HepG2 (cell line): ENCODE results near the gene BTBD17. TPM values are rescaled to one million over a fixed set of nuclear protein-coding genes. Genes with fewer than 3 reads are reported as not detected.
A peak's percentile ranks its signal among the peaks of the same experiment; 100 is the strongest.

ENCODE experiments used
- ATRX ChIP-seq: sonication (generic); formaldehyde crosslinking; IDR thresholded peaks from 2 replicates; pipeline ENCODE4 v1.4.0; 2020; ENCODE audit warnings: missing genetic modification reagents, borderline replicate concordance
- HMG20A ChIP-seq: IDR thresholded peaks from 2 replicates; pipeline ENCODE4 v1.6.1; 2016; ENCODE audit warnings: borderline replicate concordance
- KLF12 ChIP-seq: sonication (generic); formaldehyde crosslinking; IDR thresholded peaks from 2 replicates; pipeline ENCODE4 v1.4.0; 2020; ENCODE audit warnings: missing genetic modification reagents, borderline replicate concordance
- MIXL1 ChIP-seq: IDR thresholded peaks from 2 replicates; pipeline ENCODE4 v1.6.1; 2016
- MTA3 ChIP-seq: sonication (generic); formaldehyde crosslinking; IDR thresholded peaks from 2 replicates; pipeline ENCODE4 v1.4.0; 2020; ENCODE audit warnings: missing genetic modification reagents
- RBFOX2 ChIP-seq: fragments of 200-400 bp; formaldehyde crosslinking; IDR thresholded peaks from 2 replicates; pipeline ENCODE4 v1.6.1; 2017; ENCODE audit warnings: low read depth, mild to moderate bottlenecking, low read length
- RBM22 ChIP-seq: fragments of 200-400 bp; formaldehyde crosslinking; optimal IDR thresholded peaks from 2 replicates; pipeline ENCODE3; 2017; ENCODE audit warnings: mild to moderate bottlenecking, low read length, moderate library complexity
- RERE ChIP-seq: IDR thresholded peaks from 2 replicates; pipeline ENCODE4 v1.6.1; 2016; ENCODE audit warnings: low read depth, missing genetic modification reagents, missing compliant biosample characterization
- RXRA ChIP-seq: sonication (generic); formaldehyde crosslinking; IDR thresholded peaks from 2 replicates; pipeline ENCODE4 v1.5.1; 2020; ENCODE audit warnings: missing genetic modification reagents
- SAFB2 ChIP-seq: sonication (generic); formaldehyde crosslinking; IDR thresholded peaks from 2 replicates; pipeline ENCODE4 v1.5.1; 2020; ENCODE audit warnings: missing genetic modification reagents, low read depth, mild to moderate bottlenecking, borderline replicate concordance
- THYN1 ChIP-seq: sonication (generic); formaldehyde crosslinking; IDR thresholded peaks from 2 replicates; pipeline ENCODE4 v1.8.1; 2023; ENCODE audit warnings: low read depth, mild to moderate bottlenecking, moderate library complexity, missing genetic modification reagents, borderline replicate concordance
- TOE1 ChIP-seq: sonication (generic); formaldehyde crosslinking; IDR thresholded peaks from 2 replicates; pipeline ENCODE4 v1.4.0; 2020; ENCODE audit warnings: mild to moderate bottlenecking, missing genetic modification reagents
- XRCC5 ChIP-seq: fragments of 200-400 bp; formaldehyde crosslinking; optimal IDR thresholded peaks from 2 replicates; pipeline ENCODE3; 2017; ENCODE audit warnings: mild to moderate bottlenecking, low read length
- ZBTB39 ChIP-seq: sonication (generic); formaldehyde crosslinking; IDR thresholded peaks from 2 replicates; pipeline ENCODE4 v1.5.0; 2020; ENCODE audit warnings: missing genetic modification reagents
- ZNF20 ChIP-seq: sonication (generic); formaldehyde crosslinking; IDR thresholded peaks from 2 replicates; pipeline ENCODE4 v1.4.0; 2020; ENCODE audit warnings: mild to moderate bottlenecking, moderate library complexity, missing genetic modification reagents
- ZNF33B ChIP-seq: sonication (generic); formaldehyde crosslinking; IDR thresholded peaks from 2 replicates; pipeline ENCODE4 v1.5.1; 2020; ENCODE audit warnings: mild to moderate bottlenecking, missing genetic modification reagents
- ZNF468 ChIP-seq: sonication (generic); formaldehyde crosslinking; IDR thresholded peaks from 2 replicates; pipeline ENCODE4 v1.8.0; 2022; ENCODE audit warnings: mild to moderate bottlenecking, moderate library complexity, missing genetic modification reagents
- ZNF703 ChIP-seq: sonication (generic); formaldehyde crosslinking; IDR thresholded peaks from 2 replicates; pipeline ENCODE4 v1.5.1; 2020; ENCODE audit warnings: missing genetic modification reagents, mild to moderate bottlenecking, moderate library complexity, borderline replicate concordance
- ZNF839 ChIP-seq: sonication (generic); formaldehyde crosslinking; IDR thresholded peaks from 2 replicates; pipeline ENCODE4 v1.4.0; 2020; ENCODE audit warnings: missing genetic modification reagents, mild to moderate bottlenecking, borderline replicate concordance
- polyA plus RNA-seq, 8 experiments: library from polyadenylated mRNA; depleted of rRNA in 3 of 8; stranded (reverse) in 7 of 8; unstranded in 1 of 8; fragments of >200 nt; fragmentation: Illumina TruSeq in 4 of 8; extraction: Trizol in 4 of 8; gene quantifications; 2 replicates each; pipeline versions ENCODE4 v1.2.1 to v1.2.3, GENCODE V29; 2011 to 2016; ENCODE audit warnings: low read depth in 4 of 8, missing spikeins in 1 of 8, mixed read lengths in 1 of 8; ENCODE audit not compliant: insufficient read depth in 1 of 8
- total RNA-seq, 5 experiments: library from RNA; depleted of rRNA; stranded (reverse); fragments of >200 nt; fragmentation: Illumina TruSeq; extraction: Trizol; gene quantifications; 2 replicates each; pipeline ENCODE4 v1.2.3, GENCODE V29; 2016; ENCODE audit warnings: low read depth in 1 of 5
- TF ChIP-seq, protein P1 (sequence below): sonication (generic); formaldehyde crosslinking; IDR thresholded peaks from 2 replicates; pipeline ENCODE4 v1.4.0; 2020; ENCODE audit warnings: mild to moderate bottlenecking, missing genetic modification reagents

The BTBD17 gene
- total and polyA plus RNA-seq, 2 of the 13 experiments (the other 11 are each of a cell fraction or from before 2014, with no cell fraction given): not detected

GRCh38 chr17:74368341-74369081 is 6.8 kb upstream of the BTBD17 start (continued):
- no peak for TF ChIP-seq RERE (CRISPR knock-in tag)
- TF ChIP-seq, protein P1, sequence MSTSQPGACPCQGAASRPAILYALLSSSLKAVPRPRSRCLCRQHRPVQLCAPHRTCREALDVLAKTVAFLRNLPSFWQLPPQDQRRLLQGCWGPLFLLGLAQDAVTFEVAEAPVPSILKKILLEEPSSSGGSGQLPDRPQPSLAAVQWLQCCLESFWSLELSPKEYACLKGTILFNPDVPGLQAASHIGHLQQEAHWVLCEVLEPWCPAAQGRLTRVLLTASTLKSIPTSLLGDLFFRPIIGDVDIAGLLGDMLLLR (CRISPR knock-in tag): no peak
- peak; percentile 95 for TF ChIP-seq XRCC5
- TF ChIP-seq ZNF20 (CRISPR knock-in tag): no peak
- TF ChIP-seq RBM22: no peak
- TF ChIP-seq THYN1: no peak
- TF ChIP-seq ZNF703 (CRISPR knock-in tag): no peak
- no peak for TF ChIP-seq MIXL1
- no peak for TF ChIP-seq RBFOX2
- no peak for TF ChIP-seq ATRX (CRISPR knock-in tag)
- no peak for TF ChIP-seq ZNF33B
- TF ChIP-seq ZNF468 (CRISPR knock-in tag): no peak
- TF ChIP-seq HMG20A (CRISPR knock-in tag): no peak
- no peak for TF ChIP-seq ZBTB39 (CRISPR knock-in tag)
- TF ChIP-seq KLF12 (CRISPR knock-in tag): no peak
- peak; percentile 86; the same call in 1 of the 2 replicates for TF ChIP-seq ZNF839 (CRISPR knock-in tag)
- 0 out of 2 replicates have a peak, but pooled peaks have one; percentile 7 for TF ChIP-seq SAFB2 (CRISPR knock-in tag)
- no peak for TF ChIP-seq RXRA (CRISPR knock-in tag)
- no peak for TF ChIP-seq TOE1
- no peak for TF ChIP-seq MTA3 (CRISPR knock-in tag)
